COLO668 (cell line): ENCODE results near the gene SCGB2A2.

ENCODE experiments used
- DNase-seq: peaks from one replicate; lab custom pipeline; 2025; ENCODE audit not compliant: unreplicated experiment; lab: John Stamatoyannopoulos, UW

SCGB2A2 gene

DNA sequence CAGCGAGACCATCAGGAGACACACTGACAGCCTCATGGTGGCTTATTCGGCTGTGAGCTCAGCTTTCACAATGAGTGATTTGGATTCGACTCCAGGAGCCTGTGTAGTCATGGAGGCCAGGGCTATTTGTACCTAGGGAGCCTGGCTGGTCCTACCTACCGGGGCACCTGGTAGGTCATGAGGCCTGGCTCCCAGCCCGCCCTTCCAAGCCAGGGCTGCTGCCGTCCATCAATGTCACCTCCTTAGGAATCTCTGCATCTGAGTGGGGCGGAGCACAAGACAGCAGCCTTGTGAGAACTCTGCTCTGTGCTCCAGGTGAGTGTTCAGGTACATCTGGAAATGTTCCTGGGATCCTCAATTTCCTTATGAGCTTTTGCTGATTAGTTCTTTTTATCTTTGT lies 29.0 kb downstream of the SCGB2A2 start, which contains the start of gene SCGB1D4:
SCGB1D4 (minus strand) TSS at position 101 of the 400 bp plus-strand sequence; CDS start at position 36, 65 bp downstream.
- no peak for DNase-seq

GRCh38 chr11:62306227-62306626 lies 36.3 kb downstream of the SCGB2A2 start:
- no peak for DNase-seq

DNA sequence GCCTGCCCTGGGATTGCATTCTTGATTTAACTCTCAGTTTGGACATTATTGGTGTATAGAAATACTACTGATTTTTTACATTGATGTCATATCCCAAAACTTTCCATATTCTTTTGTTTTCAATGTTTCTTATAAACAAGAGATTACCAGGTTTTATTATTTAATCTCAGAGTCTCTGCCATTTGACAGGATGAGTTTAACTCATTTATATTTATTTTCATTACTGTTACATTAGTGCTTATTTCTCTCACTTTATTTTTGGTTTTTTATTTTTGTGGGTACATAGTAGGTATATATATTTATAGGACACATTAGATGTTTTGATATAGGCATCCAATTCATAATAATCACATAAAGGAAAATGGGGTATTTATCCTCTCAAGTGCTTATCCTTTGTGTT lies 38.0 kb downstream of the SCGB2A2 start:
- no peak for DNase-seq

DNA sequence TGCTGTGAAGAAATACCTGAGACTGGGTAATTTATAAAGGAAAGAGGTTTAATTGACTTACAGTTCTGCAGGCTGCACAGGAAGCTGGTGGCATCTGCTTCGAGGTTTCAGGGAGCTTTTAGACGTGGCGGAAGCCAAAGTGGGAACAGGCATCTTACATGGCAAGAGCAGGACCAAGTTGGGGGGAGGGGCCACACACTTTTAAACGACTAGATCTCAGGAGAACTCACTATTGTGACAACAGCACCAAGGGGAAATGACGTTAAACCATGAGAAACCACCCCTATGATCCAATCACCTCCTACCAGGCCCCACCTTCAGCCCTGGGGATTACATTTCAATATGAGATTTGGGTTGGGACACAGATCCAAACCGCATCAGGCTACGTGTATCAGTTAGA lies 40.0 kb downstream of the SCGB2A2 start:
- no peak for DNase-seq

GRCh38 chr11:62315431-62315830 lies 45.5 kb downstream of the SCGB2A2 start:
- no peak for DNase-seq

DNA sequence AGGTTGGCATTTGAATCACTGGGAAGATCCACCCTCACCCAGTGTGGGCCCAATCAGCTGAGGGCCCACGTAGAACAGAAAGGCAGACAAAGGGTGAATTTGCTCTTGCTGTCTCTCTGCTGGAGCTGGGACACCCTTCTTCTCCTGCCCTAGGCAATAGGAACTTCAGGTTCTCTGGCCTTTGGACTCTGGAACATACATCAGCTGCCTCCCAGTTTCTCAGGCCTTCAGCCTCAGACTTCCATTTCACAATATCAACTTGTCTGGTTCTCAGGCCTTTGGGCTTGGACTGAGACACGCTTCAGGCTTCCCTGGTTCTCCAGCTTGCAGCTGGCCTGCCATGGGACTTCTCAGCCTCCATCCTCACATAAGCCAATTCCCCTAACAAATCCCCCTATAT lies 52.6 kb downstream of the SCGB2A2 start:
- no peak for DNase-seq
